OCI-M2 (cell line): ENCODE data around the gene SET.
"Not testable (repeated sequence)": the region's sequence is repeated elsewhere in the genome, so short reads cannot be mapped to it uniquely, and the experiment has no call there.

Experiments used
- DNase-seq: peaks from one replicate; lab custom pipeline; 2025; ENCODE audit not compliant: unreplicated experiment; lab: John Stamatoyannopoulos, UW

Gene SET

DNA sequence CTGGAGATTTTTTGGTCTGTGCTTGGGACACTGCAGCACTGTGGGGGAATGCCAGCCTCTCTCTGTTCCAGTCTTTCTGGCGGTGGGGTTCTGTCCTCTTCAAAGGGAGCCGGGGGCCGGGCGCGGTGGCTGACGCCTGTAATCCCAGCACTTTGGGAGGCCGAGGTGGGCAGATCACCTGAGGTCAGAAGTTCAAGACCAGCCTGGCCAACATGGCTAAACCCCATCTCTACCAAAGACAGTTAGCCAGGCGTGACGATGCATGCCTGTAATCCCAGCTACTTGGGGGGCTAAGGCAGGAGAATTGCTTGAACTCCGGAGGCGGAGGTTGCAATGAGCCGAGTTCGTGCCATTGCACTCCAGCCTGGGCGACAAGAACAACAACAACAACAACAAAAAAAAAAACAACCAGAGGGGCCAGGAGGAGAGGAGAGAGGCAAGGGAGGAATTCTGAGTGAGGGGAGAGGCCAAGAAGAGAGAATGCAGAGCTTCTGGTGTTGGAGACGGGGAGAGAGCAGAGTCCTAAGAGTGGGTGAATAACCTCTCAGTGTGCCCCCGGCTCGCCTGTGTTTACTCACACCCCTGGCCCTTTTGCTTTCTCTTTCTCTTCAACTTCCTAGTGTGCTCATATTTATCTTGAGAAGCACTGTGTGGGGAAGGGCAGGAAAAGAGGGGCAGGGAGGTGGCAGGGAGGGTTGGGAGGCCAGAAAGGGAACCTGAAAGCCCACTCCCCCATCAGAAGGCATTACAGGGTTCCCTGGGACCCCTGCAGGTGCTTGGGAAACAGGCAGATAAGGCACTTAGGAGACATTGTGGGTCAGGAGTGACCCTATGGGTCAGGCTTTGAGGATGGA is 3.2 kb upstream of the SET start:
- no peak for DNase-seq

DNA sequence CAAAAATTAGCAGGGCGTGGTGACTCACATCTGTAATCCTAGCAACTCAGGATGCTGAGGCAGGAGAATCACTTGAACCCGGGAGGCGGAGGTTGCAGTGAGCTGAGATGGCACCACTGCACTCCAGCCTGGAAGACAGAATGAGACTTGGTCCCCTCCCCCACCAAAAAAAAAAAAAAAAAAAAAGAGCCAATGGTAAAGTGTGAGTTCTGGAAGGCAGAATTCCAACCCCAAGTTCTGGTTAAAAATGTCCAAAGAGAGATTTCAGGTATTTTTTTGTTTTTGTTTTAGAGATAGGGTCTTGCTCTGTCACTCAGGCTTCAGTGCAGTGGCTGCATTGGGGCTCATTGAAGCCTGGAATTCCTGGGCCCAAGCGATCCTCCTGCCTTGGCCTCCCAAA is 1.6 kb upstream of the SET start:
- no peak for DNase-seq

GRCh38 chr9:128689293-128689774 is 312 bp downstream of the SET start:
- no peak for DNase-seq

GRCh38 chr9:128689820-128690683 is 1.0 kb downstream of the SET start:
- no peak for DNase-seq

GRCh38 chr9:128690684-128691034 is 1.6 kb downstream of the SET start:
- no peak for DNase-seq

DNA sequence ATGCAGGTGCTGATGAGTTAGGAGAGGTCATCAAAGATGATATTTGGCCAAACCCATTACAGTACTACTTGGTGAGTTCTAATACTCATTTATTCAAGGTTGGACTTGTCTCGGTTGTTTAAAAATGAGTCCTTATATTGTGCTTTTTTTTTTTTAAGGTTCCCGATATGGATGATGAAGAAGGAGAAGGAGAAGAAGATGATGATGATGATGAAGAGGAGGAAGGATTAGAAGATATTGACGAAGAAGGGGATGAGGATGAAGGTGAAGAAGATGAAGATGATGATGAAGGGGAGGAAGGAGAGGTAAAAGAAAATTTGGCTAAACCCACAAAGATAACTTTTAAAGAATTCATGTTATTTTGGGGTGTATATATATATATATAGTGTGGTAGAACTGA is 4.7 kb downstream of the SET start:
- not testable (repeated sequence) for DNase-seq

DNA sequence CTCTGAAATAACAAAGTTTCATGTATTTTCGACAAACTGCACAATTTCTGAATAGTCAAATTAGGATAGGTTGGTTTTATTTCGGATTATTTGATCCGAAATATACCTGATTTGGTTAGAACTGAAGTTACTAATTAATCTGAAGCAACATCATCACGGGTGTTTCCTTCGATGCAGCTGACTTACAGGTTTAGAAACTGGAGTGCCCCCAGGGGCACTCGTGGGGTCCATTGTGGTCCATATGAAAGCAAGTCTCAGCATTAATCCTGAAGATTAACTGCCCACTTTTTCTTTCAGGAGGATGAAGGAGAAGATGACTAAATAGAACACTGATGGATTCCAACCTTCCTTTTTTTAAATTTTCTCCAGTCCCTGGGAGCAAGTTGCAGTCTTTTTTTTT is 5.3 kb downstream of the SET start:
- DNase-seq = no peak

DNA sequence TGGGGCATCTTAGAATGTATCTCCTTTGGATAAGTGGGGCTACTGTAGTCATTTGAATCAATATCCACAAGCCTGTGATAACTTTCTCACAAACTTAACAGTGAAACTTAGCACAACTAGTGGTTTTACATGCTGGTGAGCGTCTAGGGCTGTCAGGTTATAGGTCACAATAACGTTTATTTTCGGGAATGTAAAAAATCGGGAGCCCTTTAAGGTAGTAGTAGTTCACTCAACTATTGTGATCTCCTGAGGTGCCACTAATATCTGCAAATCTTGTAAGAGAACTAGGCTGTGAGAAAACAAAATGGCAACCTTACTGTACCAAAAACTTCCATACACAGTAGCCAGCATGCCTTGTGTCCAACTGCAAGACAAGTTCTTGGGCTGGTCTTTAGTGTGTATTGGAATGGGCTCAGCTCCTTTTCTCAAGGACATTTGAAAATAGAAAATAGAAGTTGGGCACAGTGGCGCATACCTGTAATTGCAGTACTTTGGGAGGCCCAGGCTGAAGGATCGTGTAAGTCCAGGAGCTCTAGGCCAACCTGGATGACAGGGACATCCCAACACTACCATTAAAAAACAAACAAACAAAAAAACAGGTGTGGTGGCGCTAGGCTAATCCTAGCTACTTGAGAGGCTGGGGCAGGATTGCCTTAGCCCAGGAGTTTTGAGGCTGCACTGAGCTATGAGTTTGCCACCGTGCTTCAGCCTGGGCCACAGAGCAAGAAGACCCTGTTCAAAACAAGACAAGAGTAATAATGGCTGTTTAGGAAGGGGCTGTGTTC is 8.1 kb downstream of the SET start:
- no peak for DNase-seq

GRCh38 chr9:128699096-128699795 is 10.2 kb downstream of the SET start:
- DNase-seq = not testable (repeated sequence)

DNA sequence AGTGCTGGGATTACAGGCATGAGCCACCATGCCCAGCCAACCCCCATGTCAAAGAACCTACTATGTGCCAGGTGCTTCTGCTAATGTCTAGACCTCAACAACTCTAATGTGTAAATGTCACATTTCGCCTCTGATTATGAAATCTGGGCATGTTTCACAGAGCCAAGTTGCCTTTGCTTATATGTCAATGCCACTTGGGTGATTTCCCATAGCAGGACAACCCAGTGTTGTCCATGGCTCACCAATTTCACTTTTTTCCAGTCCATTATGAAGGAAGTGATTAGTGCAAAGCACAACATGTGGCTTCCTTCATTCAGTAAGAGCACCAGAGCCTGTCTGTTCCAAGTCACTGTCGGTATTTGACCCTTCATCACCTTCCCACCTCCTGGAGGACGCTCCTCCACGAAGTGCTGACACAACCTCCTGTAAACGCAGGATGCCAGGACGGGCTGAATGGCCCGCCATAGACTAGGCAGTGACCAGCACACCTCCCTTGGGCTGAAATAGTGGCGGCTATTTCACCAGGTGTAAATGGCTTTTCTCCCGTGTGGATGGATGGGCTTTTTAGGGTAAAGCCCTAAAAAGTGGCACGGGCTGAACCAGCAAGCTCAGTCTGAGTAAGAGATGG is 12.3 kb downstream of the SET start:
- no peak for DNase-seq

DNA sequence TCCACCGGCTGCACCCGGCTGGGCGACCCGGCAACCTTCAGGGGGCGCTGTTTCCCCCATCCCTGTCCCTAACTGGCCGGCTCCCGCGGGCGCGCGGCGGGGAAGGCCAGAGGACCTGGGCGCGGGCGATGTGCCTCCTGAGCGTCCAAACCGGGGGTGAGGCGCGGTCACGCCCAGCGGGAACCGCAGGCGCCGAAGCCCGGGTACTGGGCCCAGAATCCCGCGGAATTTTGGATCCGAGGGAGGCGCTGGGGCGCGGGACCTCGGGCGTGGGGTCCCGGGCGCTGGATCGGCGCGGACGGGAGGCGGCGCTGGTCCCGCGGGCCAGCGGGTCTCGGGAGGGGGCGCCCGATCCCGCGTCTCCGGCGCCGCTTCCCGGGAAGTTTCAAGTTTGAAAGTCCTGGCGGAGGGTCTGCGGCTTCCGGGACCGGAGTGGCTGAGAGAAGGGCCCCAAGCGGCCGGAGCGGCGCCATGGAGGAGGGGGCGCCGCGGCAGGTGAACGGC is 13.5 kb downstream of the SET start, which contains the start of gene PKN3:
Gene PKN3, plus strand, starts transcription at position 59 of the 504 bp plus-strand sequence. Its CDS starts 413 bp downstream, at position 472.
- peak; percentile 47 for DNase-seq

- no peak for DNase-seq
These were observed 14.1 kb downstream of the SET start for GRCh38 chr9:128702949-128703615.

DNA sequence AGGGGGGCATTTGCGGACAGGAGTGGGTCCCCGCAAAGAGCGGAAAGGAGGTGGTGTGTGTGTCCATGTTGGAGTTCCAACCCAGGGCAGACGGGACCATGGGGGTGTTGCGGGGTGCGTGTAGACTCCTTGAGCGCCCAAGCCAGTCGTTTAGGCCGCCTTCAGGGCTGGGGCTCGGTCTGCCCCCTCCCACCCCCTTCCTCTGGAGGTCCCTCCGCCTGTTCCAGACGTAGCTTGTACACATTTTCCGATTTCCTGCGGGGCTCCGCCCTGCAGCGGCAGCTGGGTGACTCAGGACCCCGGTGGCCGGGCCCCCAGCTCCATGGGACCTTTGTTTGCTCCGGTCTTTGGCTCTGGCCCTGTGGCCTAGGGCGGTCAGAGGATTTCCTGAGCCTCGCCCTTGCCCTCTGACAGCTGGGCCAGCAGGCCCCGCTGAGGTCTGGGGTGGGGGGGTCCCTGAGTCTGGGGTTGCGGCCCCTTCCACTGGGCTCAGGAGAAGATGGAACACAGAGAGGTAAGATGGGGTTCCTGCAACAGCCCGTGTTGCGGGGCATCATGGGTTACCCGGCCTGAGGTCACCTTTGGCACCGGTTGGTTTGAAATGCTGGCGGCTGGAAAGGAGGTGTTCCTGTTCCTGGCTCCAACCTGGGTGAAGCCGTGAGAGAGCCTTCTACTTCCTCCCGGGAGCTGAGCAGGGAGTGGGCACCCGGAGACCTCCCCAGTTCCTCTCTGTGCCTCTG is 14.8 kb downstream of the SET start:
- no peak for DNase-seq

GRCh38 chr9:128704356-128704670 is 15.3 kb downstream of the SET start:
- DNase-seq = no peak

DNA sequence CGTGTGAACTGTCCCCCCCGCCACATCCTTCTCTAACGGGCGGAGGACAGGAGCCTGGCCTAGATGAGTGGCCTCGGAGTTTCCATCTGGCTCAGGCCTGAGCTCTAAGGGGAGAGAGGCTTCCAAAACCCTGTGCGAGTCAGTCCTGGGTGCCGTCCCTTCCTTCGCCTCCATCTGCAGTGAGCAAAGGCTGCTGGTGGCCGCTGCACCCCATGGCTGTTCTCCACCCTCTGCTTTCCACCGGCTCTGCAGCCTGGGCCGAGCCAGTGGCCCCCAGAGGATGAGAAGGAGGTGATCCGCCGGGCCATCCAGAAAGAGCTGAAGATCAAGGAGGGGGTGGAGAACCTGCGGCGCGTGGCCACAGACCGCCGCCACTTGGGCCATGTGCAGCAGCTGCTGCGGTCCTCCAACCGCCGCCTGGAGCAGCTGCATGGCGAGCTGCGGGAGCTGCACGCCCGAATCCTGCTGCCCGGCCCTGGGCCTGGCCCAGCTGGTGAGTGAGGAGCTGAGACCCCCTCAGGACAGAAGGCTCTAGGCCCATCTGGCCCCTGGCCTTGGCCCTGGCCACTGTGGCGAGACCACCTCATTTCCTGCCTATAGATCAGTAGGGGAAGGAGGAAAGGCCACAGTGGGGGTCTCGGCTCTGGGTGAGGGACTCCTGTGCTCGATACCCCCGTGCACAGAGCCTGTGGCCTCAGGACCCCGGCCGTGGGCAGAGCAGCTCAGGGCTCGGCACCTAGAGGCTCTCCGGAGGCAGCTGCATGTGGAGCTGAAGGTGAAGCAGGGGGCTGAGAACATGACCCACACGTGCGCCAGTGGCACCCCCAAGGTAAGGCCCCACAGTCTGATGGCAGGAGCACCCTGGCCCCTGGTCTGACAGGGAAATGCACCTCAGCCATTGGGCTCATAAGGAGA is 16.3 kb downstream of the SET start:
- no peak for DNase-seq

- DNase-seq = no peak
These were observed 17.0 kb downstream of the SET start for GRCh38 chr9:128706045-128706444.

- no peak for DNase-seq
These were observed 17.8 kb downstream of the SET start for GRCh38 chr9:128706671-128707381.
